Measurements from ENCODE around the gene MKRN2.

The MKRN2 gene

DNA sequence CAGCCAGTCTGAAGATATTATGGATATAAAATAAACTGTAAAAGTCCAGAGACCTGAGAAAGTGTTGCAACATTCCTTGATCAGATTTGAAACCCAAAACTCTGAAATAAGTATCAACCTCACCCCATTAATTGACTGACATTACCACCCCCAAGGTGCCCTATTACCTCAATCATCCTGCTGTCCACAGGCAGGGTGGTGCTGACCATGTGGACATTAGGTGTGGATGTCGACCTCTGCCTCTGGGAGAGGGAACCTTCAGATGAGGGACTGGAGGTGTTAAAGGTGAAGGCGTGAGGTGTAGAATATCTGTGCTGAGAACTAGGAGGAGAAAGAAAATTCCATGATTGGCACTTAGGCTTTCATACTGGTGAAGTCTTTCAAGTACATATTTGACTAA is 47.1 kb downstream of the MKRN2 start:
- no peak overlapping the region for H3K9ac ChIP-seq
- H3K36me3 ChIP-seq: peaks cover 100% of the 10 kb centered on the region in 11 experiments
- H3K4me1 ChIP-seq: no peaks in the 10 kb centered on the region
- H4K20me1 ChIP-seq: peaks cover 18 to 99% (median 59%) of the 10 kb centered on the region in 11 experiments; a peak in 17 of 22 replicates
- no peak overlapping the region for H3K4me2 ChIP-seq
- H3K4me3 ChIP-seq: no peak overlapping the region
- no peaks in the 10 kb centered on the region for H3K9me3 ChIP-seq (replicated peaks in 1 of 11)
- H3K27ac ChIP-seq: no peak overlapping the region
- no peaks in the 10 kb centered on the region for H3K27me3 ChIP-seq
- no peak for TF ChIP-seq Cebpa-rat (IDR thresholded peaks at IDR 0.05)

DNA sequence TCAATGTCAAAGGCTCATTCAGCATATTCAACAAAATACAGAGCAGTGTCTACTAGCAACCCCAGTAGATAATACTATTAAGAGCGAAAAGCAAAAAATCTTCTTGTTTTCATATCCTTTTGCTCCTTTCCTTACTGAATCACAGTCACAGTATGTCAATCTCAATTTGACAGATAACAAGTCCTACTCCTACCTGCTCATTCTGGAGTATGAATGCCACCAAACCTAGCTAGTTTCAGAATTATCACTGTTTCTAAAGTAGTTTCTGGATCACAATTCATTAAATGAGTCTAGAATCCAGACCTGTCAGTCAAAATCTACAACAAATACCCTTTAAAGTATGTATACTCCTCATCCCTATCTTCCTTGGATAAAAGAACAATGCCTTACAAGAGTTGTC is 51.5 kb downstream of the MKRN2 start:
- Histone ChIP-seq H3K4me2 (no peak overlapping the region), H4K20me1 (peaks cover 33 to 99% (median 71%) of the 10 kb centered on the region in 11 experiments; a peak in 21 of 22 replicates), H3K27me3 (no peaks in the 10 kb centered on the region), H3K4me1 (no peaks in the 10 kb centered on the region; a peak in 1 of 20 replicates), H3K36me3 (peaks cover 90 to 98% (median 97%) of the 10 kb centered on the region in 11 experiments), H3K9ac (no peak overlapping the region), H3K27ac (no peak overlapping the region), H3K9me3 (replicated peaks in 1 of 11) (no peaks in the 10 kb centered on the region), H3K4me3 (no peak overlapping the region)
- no peak for TF ChIP-seq Cebpa-rat (IDR thresholded peaks at IDR 0.05)

DNA sequence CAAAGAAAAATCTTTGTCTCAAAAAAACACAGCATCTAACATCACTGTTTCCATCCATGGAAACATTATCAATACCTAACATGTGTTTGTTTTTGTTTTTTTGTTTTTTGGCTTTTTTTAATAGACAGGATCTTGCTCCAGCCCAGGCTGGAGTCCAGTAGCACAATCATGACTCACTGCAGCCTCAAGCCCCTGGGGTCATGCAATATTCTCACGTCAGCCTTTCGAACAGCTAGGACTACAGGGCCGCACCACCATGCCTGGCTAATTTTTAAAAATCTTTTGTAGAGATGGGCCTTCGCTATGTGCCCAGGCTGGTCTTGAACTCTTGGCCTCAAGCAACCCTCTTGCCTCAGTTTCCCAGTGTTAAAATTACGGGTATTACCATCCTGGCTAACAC is 54.2 kb downstream of the MKRN2 start:
- no peak overlapping the region for H3K4me3 ChIP-seq
- no peak overlapping the region for H3K9ac ChIP-seq
- no peak for TF ChIP-seq Cebpa-rat (IDR thresholded peaks at IDR 0.05)
- no peaks in the 10 kb centered on the region for H3K27me3 ChIP-seq
- H3K4me2 ChIP-seq: no peak overlapping the region
- H3K9me3 ChIP-seq (replicated peaks in 1 of 11): no peaks in the 10 kb centered on the region
- H3K4me1 ChIP-seq: peaks cover 0 to 16% (median 0%) of the 10 kb centered on the region in 10 experiments; a peak in 5 of 20 replicates
- H3K36me3 ChIP-seq: peaks cover 90 to 98% (median 97%) of the 10 kb centered on the region in 11 experiments
- H4K20me1 ChIP-seq: peaks cover 51 to 99% (median 80%) of the 10 kb centered on the region in 11 experiments
- no peak overlapping the region for H3K27ac ChIP-seq

DNA sequence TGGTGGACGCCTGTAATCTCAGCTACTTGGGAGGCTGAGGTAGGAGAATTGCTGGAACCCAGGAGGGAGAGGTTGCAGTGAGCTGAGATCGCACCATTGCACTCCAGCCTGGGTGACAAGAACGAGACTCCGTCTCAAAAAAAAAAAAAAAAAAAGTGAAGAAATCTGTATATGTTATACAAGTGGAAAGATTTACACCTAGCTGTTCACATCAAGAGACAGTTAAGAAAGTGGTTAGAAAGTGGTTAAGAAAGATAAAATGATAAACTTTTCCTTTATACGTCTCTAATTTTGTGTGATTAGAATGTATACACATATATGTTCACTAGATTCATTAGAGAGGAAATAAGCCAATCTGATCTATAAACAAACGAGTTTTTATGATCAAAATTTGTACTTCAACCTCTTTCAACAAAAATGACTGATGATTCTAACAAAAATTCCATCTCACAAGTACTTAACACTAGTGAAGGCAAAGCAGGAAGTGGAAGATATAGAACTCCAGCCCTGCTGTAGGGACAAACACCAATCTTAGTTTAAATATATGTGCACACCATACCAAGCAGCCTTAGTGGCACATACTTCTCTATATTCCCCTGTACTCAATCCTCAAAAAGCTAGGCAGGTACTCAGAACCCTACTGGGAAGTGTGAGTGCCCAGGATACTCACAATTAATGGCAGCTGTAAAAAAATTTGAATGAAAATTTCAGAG is 55.8 kb downstream of the MKRN2 start:
- H4K20me1 ChIP-seq: peaks cover 58 to 99% (median 88%) of the 10 kb centered on the region in 11 experiments
- no peaks in the 10 kb centered on the region for H3K27me3 ChIP-seq
- peaks cover 90 to 98% (median 97%) of the 10 kb centered on the region in 11 experiments for H3K36me3 ChIP-seq
- no peak overlapping the region for H3K9ac ChIP-seq
- H3K27ac ChIP-seq: no peak overlapping the region; a peak in 1 of 22 replicates
- no peak overlapping the region for H3K4me2 ChIP-seq
- TF ChIP-seq Cebpa-rat (IDR thresholded peaks at IDR 0.05): no peak
- H3K9me3 ChIP-seq (replicated peaks in 1 of 11): no peaks in the 10 kb centered on the region
- H3K4me1 ChIP-seq: peaks cover 0 to 17% (median 0%) of the 10 kb centered on the region in 10 experiments; a peak in 5 of 20 replicates
- H3K4me3 ChIP-seq: no peak overlapping the region

DNA sequence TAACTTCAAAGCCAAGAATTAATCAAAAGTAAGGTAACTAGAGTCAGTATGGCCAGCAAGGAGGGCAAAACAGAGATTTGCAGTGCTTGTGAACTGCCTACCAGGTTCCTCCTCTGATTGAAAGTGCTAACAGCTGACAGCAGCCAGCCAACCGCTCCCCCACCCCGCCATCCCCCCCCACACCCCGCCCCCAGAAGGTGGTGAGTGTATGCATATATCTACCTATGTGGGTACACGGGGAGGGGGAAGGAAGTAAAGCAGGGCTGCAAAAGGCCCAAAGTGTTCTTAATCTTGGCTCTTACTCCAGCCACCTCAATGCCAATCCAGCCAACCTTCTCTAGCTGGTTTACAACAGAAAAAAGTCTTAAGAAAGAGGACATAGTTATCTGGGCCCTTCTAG is 56.4 kb downstream of the MKRN2 start:
- TF ChIP-seq Cebpa-rat (IDR thresholded peaks at IDR 0.05): no peak
- Histone ChIP-seq H3K4me3 (no peak overlapping the region), H3K4me1 (peaks cover 0 to 17% (median 0%) of the 10 kb centered on the region in 10 experiments; a peak in 5 of 20 replicates), H3K9me3 (replicated peaks in 1 of 11) (no peaks in the 10 kb centered on the region), H4K20me1 (peaks cover 64 to 99% (median 94%) of the 10 kb centered on the region in 11 experiments), H3K27me3 (no peaks in the 10 kb centered on the region), H3K36me3 (peaks cover 90 to 98% (median 97%) of the 10 kb centered on the region in 11 experiments), H3K4me2 (no peak overlapping the region), H3K27ac (no peak overlapping the region), H3K9ac (no peak overlapping the region)

DNA sequence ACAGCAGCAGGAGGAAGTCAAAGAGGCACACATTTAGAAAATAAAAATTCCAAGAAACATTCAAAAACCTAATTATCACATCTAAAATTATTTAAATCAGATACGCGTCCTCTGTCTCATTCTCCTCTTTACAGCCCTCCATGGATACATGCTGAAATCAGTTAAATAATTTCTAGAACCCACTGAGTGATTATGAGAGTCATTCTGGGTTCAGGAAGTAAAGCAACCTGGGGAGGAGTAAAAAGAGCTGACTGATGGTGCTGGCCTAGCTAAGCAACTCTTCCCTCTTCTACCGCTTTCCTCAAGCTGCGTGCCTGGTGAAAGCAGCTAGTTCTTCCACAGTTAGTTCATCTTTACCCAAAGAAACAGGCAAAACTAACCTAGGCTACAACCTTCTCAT is 58.4 kb downstream of the MKRN2 start:
- H3K4me2 ChIP-seq: peak overlapping the region in 2 of 11 experiments; percentile 15 to 20; a peak in 1 of 22 replicates

DNA sequence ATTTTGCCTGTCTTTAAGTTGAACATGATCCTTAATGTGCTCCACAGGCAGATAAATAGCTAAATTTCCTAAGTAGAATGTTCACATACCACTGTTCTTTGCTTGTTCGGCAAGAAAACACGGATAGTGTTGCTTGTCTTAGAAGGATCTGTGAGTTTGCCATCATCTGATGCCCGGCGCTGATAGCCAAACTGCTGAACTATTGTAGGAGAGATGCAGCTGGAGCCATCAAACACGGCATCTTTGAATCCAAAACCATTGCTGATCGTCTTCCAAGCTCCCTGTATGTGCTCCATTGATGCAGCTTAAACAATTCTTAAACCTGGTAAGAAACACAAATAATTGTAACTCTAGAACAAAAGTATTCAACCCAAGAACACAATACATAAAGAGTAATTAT is 61.5 kb downstream of the MKRN2 start:
- Histone ChIP-seq H3K4me2 (no peak overlapping the region), H3K4me3 (no peak overlapping the region), H3K36me3 (peaks cover 59 to 90% (median 70%) of the 10 kb centered on the region in 11 experiments), H3K9ac (no peak overlapping the region), H3K4me1 (peaks cover 0 to 41% (median 14%) of the 10 kb centered on the region in 10 experiments; a peak in 15 of 20 replicates), H3K27me3 (no peaks in the 10 kb centered on the region), H3K9me3 (replicated peaks in 1 of 11) (no peaks in the 10 kb centered on the region), H4K20me1 (peaks cover 88 to 100% (median 100%) of the 10 kb centered on the region in 11 experiments), H3K27ac (no peak overlapping the region)
- no peak for TF ChIP-seq Cebpa-rat (IDR thresholded peaks at IDR 0.05)

More for the DNA sequence above, 58.4 kb downstream of the MKRN2 start:
- Histone ChIP-seq H3K4me3 (no peak overlapping the region), H3K36me3 (peaks cover 85 to 98% (median 92%) of the 10 kb centered on the region in 11 experiments), H3K27me3 (no peaks in the 10 kb centered on the region), H3K9me3 (replicated peaks in 1 of 11) (no peaks in the 10 kb centered on the region), H3K9ac (peak overlapping the region in 1 of 11 experiments; percentile 9; a peak in 1 of 22 replicates), H4K20me1 (peaks cover 81 to 100% (median 98%) of the 10 kb centered on the region in 11 experiments), H3K27ac (0 out of 22 replicates have a peak overlapping the region, but pooled peaks of 1 of the 11 experiments have one; percentile 23), H3K4me1 (peaks cover 0 to 17% (median 0%) of the 10 kb centered on the region in 10 experiments; a peak in 5 of 20 replicates)
- no peak for TF ChIP-seq Cebpa-rat (IDR thresholded peaks at IDR 0.05)

DNA sequence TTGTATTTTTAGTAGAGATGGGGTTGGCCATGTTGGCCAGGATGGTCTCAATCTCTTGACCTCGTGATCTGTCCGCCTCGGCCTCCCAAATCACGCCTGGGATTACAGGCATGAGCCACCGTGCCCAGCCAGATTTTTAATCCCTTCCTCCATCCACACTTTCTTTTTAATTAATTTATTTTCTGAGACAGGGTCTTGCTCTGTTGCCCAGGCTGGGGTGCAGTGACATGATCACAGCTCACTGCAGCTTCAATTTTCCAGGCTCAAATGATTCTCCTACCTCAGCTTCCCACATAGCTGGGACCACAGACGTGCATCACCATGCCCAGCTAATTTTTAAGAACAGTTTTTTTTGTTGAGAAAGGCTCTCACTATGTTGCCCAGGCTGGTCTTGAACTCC is 63.4 kb downstream of the MKRN2 start:
- peaks cover 40 to 71% (median 51%) of the 10 kb centered on the region in 11 experiments for H3K36me3 ChIP-seq
- TF ChIP-seq Cebpa-rat (IDR thresholded peaks at IDR 0.05): no peak
- no peaks in the 10 kb centered on the region for H3K27me3 ChIP-seq
- H4K20me1 ChIP-seq: peaks cover 88 to 100% (median 100%) of the 10 kb centered on the region in 11 experiments
- peaks cover 14 to 45% (median 29%) of the 10 kb centered on the region in 10 experiments for H3K4me1 ChIP-seq
- H3K4me3 ChIP-seq: no peak overlapping the region
- H3K9ac ChIP-seq: no peak overlapping the region
- H3K9me3 ChIP-seq (replicated peaks in 1 of 11): no peaks in the 10 kb centered on the region
- H3K27ac ChIP-seq: no peak overlapping the region
- H3K4me2 ChIP-seq: no peak overlapping the region

DNA sequence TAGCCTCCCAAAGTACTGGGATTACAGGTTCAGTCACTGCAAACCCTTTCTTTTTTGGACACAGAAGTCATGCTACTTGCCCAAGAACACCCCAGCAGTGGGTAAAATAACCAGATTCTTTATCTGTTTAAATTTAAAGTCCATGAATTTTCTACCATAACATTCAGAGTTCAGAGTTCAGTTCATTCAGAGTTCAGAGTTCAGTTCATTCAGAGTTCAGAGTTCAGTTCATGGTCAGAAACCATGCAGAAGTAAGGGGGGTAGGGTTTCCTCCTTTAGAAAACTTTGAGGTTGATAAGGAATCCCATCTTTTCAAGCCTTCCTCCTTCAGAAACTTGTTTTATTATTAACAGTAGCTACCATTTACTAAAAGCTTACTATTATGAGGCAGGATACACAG is 63.8 kb downstream of the MKRN2 start:
- Histone ChIP-seq H3K4me1 (peaks cover 18 to 44% (median 33%) of the 10 kb centered on the region in 10 experiments), H3K27ac (no peak overlapping the region), H3K4me2 (0 out of 22 replicates have a peak overlapping the region, but pooled peaks of 1 of the 11 experiments have one; percentile 0), H3K9me3 (replicated peaks in 1 of 11) (no peaks in the 10 kb centered on the region), H3K36me3 (peaks cover 36 to 67% (median 47%) of the 10 kb centered on the region in 11 experiments), H3K27me3 (no peaks in the 10 kb centered on the region), H3K9ac (no peak overlapping the region), H3K4me3 (no peak overlapping the region), H4K20me1 (peaks cover 88 to 100% (median 100%) of the 10 kb centered on the region in 11 experiments)
- no peak for TF ChIP-seq Cebpa-rat (IDR thresholded peaks at IDR 0.05)

Measured in BLaER1 treated with 17β-estradiol and CSF1 and Interleukin-3, amounts not matched to agents 10 nM and 100 nM (cell line).